ENCODE measurements around the gene XAGE1A. TPM values are rescaled to one million over a fixed set of nuclear protein-coding genes. Genes with fewer than 3 reads are reported as not detected.
"Not testable (repeated sequence)": the region's sequence is repeated elsewhere in the genome, so short reads cannot be mapped to it uniquely, and the experiment has no call there.

XAGE1A gene, protein sequence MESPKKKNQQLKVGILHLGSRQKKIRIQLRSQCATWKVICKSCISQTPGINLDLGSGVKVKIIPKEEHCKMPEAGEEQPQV
- not detected for total RNA-seq

DNA sequence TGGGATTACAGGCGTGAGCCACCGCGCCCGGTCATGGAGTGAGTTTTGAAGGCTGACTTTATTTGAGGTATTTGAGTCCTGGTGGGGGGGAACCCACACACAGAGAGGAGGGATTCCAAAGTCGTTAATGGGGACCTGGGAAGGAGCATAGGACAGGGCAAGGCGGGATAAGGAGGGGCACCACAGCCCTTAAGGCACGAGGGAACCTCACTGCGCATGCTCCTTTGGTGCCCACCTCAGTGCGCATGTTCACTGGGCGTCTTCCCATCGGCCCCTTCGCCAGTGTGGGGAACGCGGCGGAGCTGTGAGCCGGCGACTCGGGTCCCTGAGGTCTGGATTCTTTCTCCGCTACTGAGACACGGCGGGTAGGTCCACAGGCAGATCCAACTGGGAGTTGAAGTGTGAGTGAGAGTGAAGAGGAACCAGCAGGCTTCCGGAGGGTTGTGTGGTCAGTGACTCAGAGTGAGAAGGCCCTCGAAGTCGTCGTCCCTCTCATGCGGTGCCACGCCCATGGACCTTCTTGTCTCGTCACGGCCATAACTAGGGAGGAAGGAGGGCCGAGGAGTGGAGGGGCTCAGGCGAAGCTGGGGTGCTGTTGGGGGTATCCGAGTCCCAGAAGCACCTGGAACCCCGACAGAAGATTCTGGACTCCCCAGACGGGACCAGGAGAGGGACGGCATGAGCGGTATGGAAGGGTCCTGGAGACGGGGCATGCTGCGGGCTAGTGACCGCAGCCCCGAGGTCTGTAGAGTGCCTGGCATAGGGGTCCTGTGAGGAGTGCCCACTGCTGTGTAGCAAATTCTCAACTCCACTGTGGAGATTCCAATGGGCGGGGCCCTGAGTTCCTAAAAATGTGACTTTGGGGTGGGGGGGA is at the start of gene XAGE1A:
Gene XAGE1A, plus strand, starts transcription at position 264 of the 874 bp plus-strand sequence. CDS start 1,554 bp downstream, outside the sequence.
- CTCF ChIA-PET, POLR2A ChIA-PET: not testable (repeated sequence)

DNA sequence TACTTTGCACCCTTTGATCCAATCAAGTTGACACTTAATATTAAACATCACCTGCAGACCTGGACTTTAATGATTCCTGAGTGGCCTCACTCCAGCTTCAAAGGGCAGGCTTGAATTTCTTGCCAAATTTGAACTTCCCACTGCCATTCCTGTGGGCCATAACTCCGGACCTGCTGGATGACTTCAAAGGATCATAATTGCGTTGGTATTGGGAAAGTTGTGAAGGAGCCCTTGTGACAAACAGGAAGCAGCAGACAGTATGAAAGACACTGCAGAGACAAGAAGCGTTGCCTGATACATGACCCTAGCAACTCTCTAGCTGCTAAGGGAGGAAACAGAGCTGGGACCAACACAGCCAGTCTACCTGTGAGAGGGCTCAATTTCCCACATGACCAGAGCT is 43.6 kb upstream of the XAGE1A start:
- POLR2A ChIA-PET = not testable (repeated sequence)

DNA sequence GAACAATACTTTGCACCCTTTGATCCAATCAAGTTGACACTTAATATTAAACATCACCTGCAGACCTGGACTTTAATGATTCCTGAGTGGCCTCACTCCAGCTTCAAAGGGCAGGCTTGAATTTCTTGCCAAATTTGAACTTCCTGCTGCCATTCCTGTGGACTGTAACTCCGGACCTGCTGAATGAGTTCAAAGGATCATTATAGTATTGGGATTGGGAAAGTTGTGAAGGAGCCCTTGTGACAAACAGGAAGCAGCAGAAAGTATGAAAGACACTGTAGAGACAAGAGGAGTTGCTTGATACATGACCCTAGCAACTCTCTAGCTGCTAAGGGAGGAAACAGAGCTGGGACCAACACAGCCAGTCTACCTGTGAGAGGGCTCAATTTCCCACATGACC is 24.3 kb upstream of the XAGE1A start:
- CTCF ChIA-PET, POLR2A ChIA-PET: not testable (repeated sequence)

More for the DNA sequence above, 43.6 kb upstream of the XAGE1A start:
- CTCF ChIA-PET = not testable (repeated sequence)

DNA sequence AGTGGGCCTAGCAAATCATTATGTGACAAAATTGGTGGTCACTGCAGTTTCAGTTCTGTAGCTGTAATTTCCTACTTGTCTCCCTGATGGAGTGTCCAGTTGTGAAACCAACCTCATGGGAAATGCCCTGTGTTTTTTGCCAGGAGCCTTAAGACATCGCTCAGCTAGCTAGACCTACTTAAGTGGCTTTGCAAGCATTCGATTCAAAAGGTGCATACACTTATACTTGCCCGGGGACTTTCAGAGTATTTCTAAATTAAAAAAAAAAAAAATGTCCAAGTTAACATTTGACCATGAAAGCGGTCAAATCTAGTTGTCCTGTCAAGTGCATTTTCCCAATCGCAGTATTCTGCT is 788 bp downstream of the XAGE1A start:
- POLR2A ChIA-PET, CTCF ChIA-PET: not testable (repeated sequence)

- CTCF ChIA-PET, POLR2A ChIA-PET: not testable (repeated sequence)
Observed at GRCh38 chrX:52501362-52501761, 5.8 kb downstream of the XAGE1A start.

- ChIA-PET CTCF (no interaction called here), POLR2A (no interaction called here)
Observed at GRCh38 chrX:52504551-52504950, 8.9 kb downstream of the XAGE1A start.

- POLR2A ChIA-PET = no interaction called here
- CTCF ChIA-PET = no interaction called here
Observed at GRCh38 chrX:52507331-52507730, 11.7 kb downstream of the XAGE1A start.

DNA sequence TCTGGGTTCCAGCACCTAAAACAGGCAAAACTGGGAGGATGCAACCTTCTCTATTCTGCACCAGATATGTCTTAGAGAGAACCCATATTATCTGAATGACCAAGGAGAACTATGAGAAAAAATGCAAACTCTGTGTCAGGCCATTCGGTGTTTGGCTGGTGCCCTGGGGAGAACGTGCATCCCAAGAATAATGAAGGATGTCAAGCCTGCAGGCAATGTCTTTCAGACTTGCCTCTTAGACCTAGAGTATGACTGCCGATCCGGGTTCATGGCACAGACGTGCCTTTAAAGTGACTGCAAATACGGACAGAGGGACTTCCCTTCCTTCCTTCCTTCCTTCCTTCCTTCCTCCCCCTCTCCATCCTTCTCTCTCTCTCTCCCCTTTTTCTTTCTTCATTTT is 14.3 kb downstream of the XAGE1A start:
- ChIA-PET POLR2A (no interaction called here), CTCF (no interaction called here)

DNA sequence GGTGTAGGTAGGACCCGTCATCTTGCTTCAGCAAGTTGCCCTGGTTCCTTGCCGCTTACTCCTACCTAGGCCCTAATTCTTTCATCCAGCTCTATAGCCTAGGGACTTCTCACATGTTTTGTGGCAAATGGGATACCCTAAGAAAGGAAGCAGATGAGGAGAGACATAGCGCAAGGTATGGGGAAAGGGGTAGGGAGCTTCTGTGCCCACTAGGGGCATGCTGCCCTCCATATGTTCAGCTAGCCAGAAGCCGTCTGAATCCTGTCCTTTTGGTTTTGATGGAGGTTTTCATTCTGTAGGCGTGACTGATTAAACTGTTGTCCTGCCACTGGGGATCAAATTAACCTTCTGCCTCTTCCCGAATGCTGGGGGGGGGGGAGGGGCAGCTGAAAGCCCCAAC is 15.5 kb downstream of the XAGE1A start:
- CTCF ChIA-PET, POLR2A ChIA-PET: not testable (repeated sequence)

- POLR2A ChIA-PET, CTCF ChIA-PET: not testable (repeated sequence)
Observed at GRCh38 chrX:52516110-52516986, 20.7 kb downstream of the XAGE1A start.

DNA sequence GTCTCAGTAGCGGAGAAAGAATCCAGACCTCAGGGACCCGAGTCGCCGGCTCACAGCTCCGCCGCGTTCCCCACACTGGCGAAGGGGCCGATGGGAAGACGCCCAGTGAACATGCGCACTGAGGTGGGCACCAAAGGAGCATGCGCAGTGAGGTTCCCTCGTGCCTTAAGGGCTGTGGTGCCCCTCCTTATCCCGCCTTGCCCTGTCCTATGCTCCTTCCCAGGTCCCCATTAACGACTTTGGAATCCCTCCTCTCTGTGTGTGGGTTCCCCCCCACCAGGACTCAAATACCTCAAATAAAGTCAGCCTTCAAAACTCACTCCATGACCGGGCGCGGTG is 21.3 kb downstream of the XAGE1A start, which contains the start of gene XAGE1B:
Gene XAGE1B, minus strand, starts transcription at position 77 of the 339 bp plus-strand sequence. CDS start 1,536 bp downstream, outside the sequence.
- POLR2A ChIA-PET, CTCF ChIA-PET: not testable (repeated sequence)

- POLR2A ChIA-PET, CTCF ChIA-PET: not testable (repeated sequence)
Observed at GRCh38 chrX:52541051-52541450, 45.4 kb downstream of the XAGE1A start.

DNA sequence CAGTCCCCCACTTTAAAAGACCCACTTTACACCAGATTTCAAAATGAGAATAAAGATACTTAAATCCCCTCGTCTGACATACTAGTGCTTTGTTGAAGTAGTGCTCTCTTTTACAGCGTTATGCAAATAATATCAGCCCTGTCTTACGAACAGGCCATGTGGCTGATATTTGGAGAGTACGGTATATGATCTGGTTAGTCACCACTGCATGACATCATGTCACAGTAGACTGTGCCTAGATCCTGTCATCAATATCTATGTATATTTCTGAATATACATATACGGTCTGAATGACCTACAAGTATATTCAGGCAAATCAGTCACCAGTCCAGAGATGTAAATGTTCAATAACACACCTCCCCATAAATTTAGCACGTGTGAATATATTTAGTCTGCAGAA is 46.7 kb downstream of the XAGE1A start:
- ChIA-PET CTCF (no interaction called here), POLR2A (no interaction called here)

DNA sequence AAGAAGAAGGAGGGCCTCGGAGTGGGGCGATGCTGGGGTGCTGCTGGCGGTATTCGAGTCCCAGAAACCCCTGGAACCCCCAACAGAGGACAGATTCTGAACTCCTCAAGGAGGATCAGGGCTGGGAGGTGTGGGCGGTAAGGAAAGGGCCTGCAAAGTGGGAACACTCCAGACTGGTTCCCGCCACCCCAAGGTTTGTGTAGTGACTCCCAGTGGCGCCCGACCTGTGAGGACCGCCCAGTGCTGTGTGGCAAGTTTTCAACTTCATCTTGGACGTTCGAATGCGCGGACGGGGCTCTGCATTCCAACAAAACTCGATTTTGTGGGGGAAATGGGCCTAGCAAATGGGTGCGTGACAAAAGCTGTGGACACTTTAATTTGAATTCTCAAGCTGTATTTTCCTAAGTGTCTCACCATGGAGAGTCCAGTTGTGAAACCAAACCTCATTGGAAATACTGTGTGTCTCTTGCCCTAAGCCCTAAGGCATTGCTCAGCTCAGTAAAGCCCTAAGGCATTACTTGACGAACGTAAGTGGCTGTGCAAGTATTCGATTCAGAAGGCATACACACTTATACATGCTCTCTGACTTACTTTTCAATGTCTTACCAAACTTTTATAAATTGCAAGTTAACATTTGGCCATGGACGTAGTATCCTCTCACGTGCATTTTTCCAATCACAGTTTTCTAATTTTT is 48.7 kb downstream of the XAGE1A start:
- ChIA-PET POLR2A (no interaction called here), CTCF (no interaction called here)

DNA sequence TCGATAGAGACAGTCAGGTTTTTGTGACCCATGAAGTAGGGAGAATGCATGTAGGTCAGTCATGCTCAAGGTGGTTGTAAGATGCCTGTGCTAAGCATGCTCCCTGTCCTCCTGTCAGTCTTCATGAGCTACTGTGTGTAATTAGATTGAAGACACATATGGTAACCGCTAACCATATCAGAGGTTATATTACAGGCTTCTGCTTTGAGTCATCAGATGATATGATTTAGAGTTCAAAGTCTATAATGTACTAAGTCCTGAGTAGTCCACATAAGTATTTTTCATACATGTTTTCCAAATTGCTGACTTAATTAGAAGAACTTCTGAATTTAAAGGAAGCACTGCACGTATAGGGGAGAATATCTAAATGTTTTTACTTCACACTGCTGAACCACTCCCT is 53.2 kb downstream of the XAGE1A start:
- POLR2A ChIA-PET, CTCF ChIA-PET: not testable (repeated sequence)

Other genes starting within 250 kb of the XAGE1A start
- not detected for gene XAGE2, start 126.8 kb upstream of the XAGE1A start, total RNA-seq
- gene XAGE1B, start 21.3 kb downstream of the XAGE1A start, total RNA-seq = not detected
- not detected for gene SSX7, start 159.1 kb downstream of the XAGE1A start, total RNA-seq
- gene SSX2, start 211.4 kb downstream of the XAGE1A start, total RNA-seq = not detected

Measured in activated CD8-positive, alpha-beta memory T cell treated with anti-CD3 and anti-CD28 coated beads for 36 hours (primary cell).